Vagina (tissue), 2 donors: Measurements from ENCODE around the gene MTX1. TPM values are rescaled to one million over a fixed set of nuclear protein-coding genes. Genes with fewer than 3 reads are reported as not detected.
"Not testable (repeated sequence)": the region's sequence is repeated elsewhere in the genome, so short reads cannot be mapped to it uniquely, and the experiment has no call there.

Experiments used
- DNase-seq, 2 donors: peaks; one replicate each; pipeline ENCODE4 v3.0.0-alpha.2; 2017; ENCODE audit errors: extremely low spot score in 2 of 2
- H3K27ac ChIP-seq: fragments of 200-600 bp; sonication (generic); one replicate; pipeline ENCODE4 v1.5.1; 2019
- H3K27me3 ChIP-seq: fragments of 200-600 bp; sonication (generic); one replicate; pipeline ENCODE4 v1.5.1; 2019
- H3K36me3 ChIP-seq, 2 donors: fragments of 200-600 bp; sonication (generic); one replicate each; pipeline ENCODE4 v1.5.1; 2017 to 2019
- H3K4me1 ChIP-seq: fragments of 200-600 bp; sonication (generic); one replicate; pipeline ENCODE4 v1.5.1; 2019
- H3K4me3 ChIP-seq, 2 donors: fragments of 200-600 bp; sonication (generic); 1 replicate in 1 of 2; 2 replicates in 1 of 2; pipeline ENCODE4 v1.5.1; 2016 to 2019
- H3K9me3 ChIP-seq: fragments of 200-600 bp; sonication (generic); one replicate; pipeline ENCODE4 v1.5.1; 2019
- CTCF ChIP-seq, 3 experiments: fragments of 450-650 bp in 2 of 3; fragments of 200-600 bp in 1 of 3; sonication (generic) in 1 of 3; IDR thresholded peaks; one replicate each; pipeline ENCODE4 v1.5.1; 2017 to 2019; ENCODE audit warnings: antibody characterized with exemption in 3 of 3, mild to moderate bottlenecking in 2 of 3, moderate library complexity in 2 of 3
- POLR2A ChIP-seq, 2 donors: fragments of 450-650 bp; IDR thresholded peaks; one replicate each; pipeline ENCODE4 v1.6.1; 2017; ENCODE audit warnings: antibody characterized with exemption in 2 of 2, mild to moderate bottlenecking in 2 of 2, moderate library complexity in 2 of 2
- POLR2AphosphoS5 ChIP-seq, 2 donors: sonication (generic); formaldehyde crosslinking; IDR thresholded peaks; one replicate each; pipeline ENCODE4 v1.9.0; 2017; ENCODE audit warnings: antibody characterized with exemption in 2 of 2, mild to moderate bottlenecking in 2 of 2, low read depth in 1 of 2; ENCODE audit not compliant: insufficient read depth in 1 of 2
- intact Hi-C: fragments of 100-400 bp; cut with DNase I; formaldehyde crosslinking; loops from one replicate; pipeline ENCODE4 v1.15.1; 2023
- total RNA-seq: library from RNA; depleted of rRNA; stranded (reverse); fragments of >200 nt; gene quantifications from one replicate; pipeline ENCODE4 v1.2.3, GENCODE V29; 2016

The MTX1 gene
- total RNA-seq, 1 donor from 2014 or later = 29.5 TPM

GRCh38 chr1:155186067-155186793 is 22.3 kb upstream of the MTX1 start:
- intact Hi-C loops = no loop called here
- DNase-seq = no peak

GRCh38 chr1:155186794-155187455 is 21.6 kb upstream of the MTX1 start:
- H3K4me3 ChIP-seq = no peak overlapping the region
- no peaks in the 10 kb centered on the region for H3K4me1 ChIP-seq
- no peak for DNase-seq
- H3K36me3 ChIP-seq = no peaks in the 10 kb centered on the region
- no peak overlapping the region for H3K27ac ChIP-seq
- TF ChIP-seq POLR2AphosphoS5 (IDR thresholded peaks at IDR 0.05; ENCODE audit: insufficient read depth in 1 of 2, low read depth in 1 of 2) (no peak), POLR2A (IDR thresholded peaks at IDR 0.05) (no peak), CTCF (IDR thresholded peaks at IDR 0.05) (no peak)
- intact Hi-C loops = no loop called here
- H3K9me3 ChIP-seq = no peaks in the 10 kb centered on the region
- no peaks in the 10 kb centered on the region for H3K27me3 ChIP-seq

More at GRCh38 chr1:155186067-155186793, 22.3 kb upstream of the MTX1 start:
- TF ChIP-seq POLR2AphosphoS5 (IDR thresholded peaks at IDR 0.05; ENCODE audit: insufficient read depth in 1 of 2, low read depth in 1 of 2) (no peak), CTCF (IDR thresholded peaks at IDR 0.05) (no peak), POLR2A (IDR thresholded peaks at IDR 0.05) (no peak)
- Histone ChIP-seq H3K9me3 (no peaks in the 10 kb centered on the region), H3K36me3 (no peaks in the 10 kb centered on the region), H3K4me3 (no peak overlapping the region), H3K4me1 (no peaks in the 10 kb centered on the region), H3K27me3 (no peaks in the 10 kb centered on the region), H3K27ac (no peak overlapping the region)

GRCh38 chr1:155187456-155187891 is 21.0 kb upstream of the MTX1 start:
- intact Hi-C loops = no loop called here
- Histone ChIP-seq H3K4me1 (peaks cover 2% of the 10 kb centered on the region), H3K4me3 (no peak overlapping the region), H3K27me3 (no peaks in the 10 kb centered on the region), H3K36me3 (no peaks in the 10 kb centered on the region), H3K9me3 (no peaks in the 10 kb centered on the region), H3K27ac (no peak overlapping the region)
- TF ChIP-seq POLR2A (IDR thresholded peaks at IDR 0.05) (no peak), POLR2AphosphoS5 (IDR thresholded peaks at IDR 0.05; ENCODE audit: insufficient read depth in 1 of 2, low read depth in 1 of 2) (no peak), CTCF (IDR thresholded peaks at IDR 0.05) (no peak)
- DNase-seq = no peak

GRCh38 chr1:155188268-155188667 is 20.2 kb upstream of the MTX1 start:
- intact Hi-C loops = no loop called here
- H3K27ac ChIP-seq = no peak overlapping the region
- H3K4me1 ChIP-seq = peaks cover 10% of the 10 kb centered on the region

GRCh38 chr1:155189926-155190325 is 18.6 kb upstream of the MTX1 start:
- H3K36me3 ChIP-seq, intact Hi-C loops, H3K4me3 ChIP-seq, DNase-seq, H3K27ac ChIP-seq, H3K27me3 ChIP-seq, H3K9me3 ChIP-seq: not testable (repeated sequence)
- peaks cover 24% of the 10 kb centered on the region for H3K4me1 ChIP-seq

More at GRCh38 chr1:155188268-155188667, 20.2 kb upstream of the MTX1 start:
- TF ChIP-seq CTCF (IDR thresholded peaks at IDR 0.05) = no peak
- no peak for TF ChIP-seq POLR2AphosphoS5 (IDR thresholded peaks at IDR 0.05; ENCODE audit: insufficient read depth in 1 of 2, low read depth in 1 of 2)
- DNase-seq = no peak
- H3K36me3 ChIP-seq = no peaks in the 10 kb centered on the region
- H3K9me3 ChIP-seq = no peaks in the 10 kb centered on the region
- H3K27me3 ChIP-seq = no peaks in the 10 kb centered on the region
- H3K4me3 ChIP-seq = no peak overlapping the region
